Mucosa of descending colon (tissue), 3 donors: ENCODE measurements around the gene CCIN. TPM values are rescaled to one million over a fixed set of nuclear protein-coding genes. Genes with fewer than 3 reads are reported as not detected.

ENCODE experiments used
- ATAC-seq: fragments of 200-7000 bp; cut with Tn5 transposase; one replicate; pipeline ENCODE4 v1.9.1; 2020; ENCODE audit warnings: mild to moderate bottlenecking, moderate library complexity
- DNase-seq, 3 donors: peaks; one replicate each; pipeline ENCODE4 v3.0.0-alpha.2; 2020
- H3K36me3 ChIP-seq: fragments of 200-600 bp; one replicate; pipeline ENCODE4 v1.8.0; 2021; ENCODE audit warnings: low read depth, mild to moderate bottlenecking
- H3K4me1 ChIP-seq: fragments of 200-600 bp; one replicate; pipeline ENCODE4 v1.8.0; 2021; ENCODE audit warnings: low read depth, mild to moderate bottlenecking
- H3K4me3 ChIP-seq: fragments of 200-600 bp; one replicate; pipeline ENCODE4 v1.8.0; 2021; ENCODE audit warnings: mild to moderate bottlenecking
- H3K9me3 ChIP-seq: fragments of 200-600 bp; one replicate; pipeline ENCODE4 v1.8.0; 2021; ENCODE audit warnings: mild to moderate bottlenecking
- CTCF ChIP-seq: fragments of 200-600 bp; IDR thresholded peaks from one replicate; pipeline ENCODE4 v1.8.0; 2022; ENCODE audit warnings: antibody characterized with exemption, mild to moderate bottlenecking
- intact Hi-C, 2 donors: fragments of 100-400 bp; cut with DNase I in 1 of 2; cut with micrococcal nuclease in 1 of 2; formaldehyde crosslinking; loops; one replicate each; pipeline versions ENCODE4 v1.11.0 to v1.11.1; 2022; cut with DNase I, micrococcal nuclease
- total RNA-seq, 3 donors: library from RNA; stranded (reverse); fragmentation: NEBNext Ultra II Directional in 2 of 3; extraction: Animal tissue kit (Norgen Biotek cat#: 25700) in 2 of 3; gene quantifications; one replicate each; pipeline versions ENCODE4 v1.2.1 to v1.2.4, GENCODE V29; 2021 to 2023
- donor health status: DM: no; HTN: no; CAD: no; lungs with moderate emphysema.
- donor health status: DM: no; HTN: no; CAD: no.
- donor health status: DM: no; HTN: yes; CAD: no.

Gene CCIN
- total RNA-seq, 3 donors from 2014 or later: 0.25 TPM; not detected in 2

- DNase-seq (no peak), ATAC-seq (no peak)
- no peaks in the 10 kb centered on the region for H3K36me3 ChIP-seq
- H3K9me3 ChIP-seq: no peaks in the 10 kb centered on the region
- intact Hi-C loops: no loop called here
- peaks cover 44% of the 10 kb centered on the region for H3K4me1 ChIP-seq
- no peak overlapping the region for H3K4me3 ChIP-seq
- no peak for TF ChIP-seq CTCF
These were observed 22.5 kb upstream of the CCIN start for GRCh38 chr9:36146651-36147050.

- Histone ChIP-seq H3K4me1 (peaks cover 34% of the 10 kb centered on the region), H3K36me3 (no peaks in the 10 kb centered on the region), H3K4me3 (no peak overlapping the region), H3K9me3 (no peaks in the 10 kb centered on the region)
- no peak for ATAC-seq
- no peak for TF ChIP-seq CTCF
- intact Hi-C loops: no loop called here
- no peak for DNase-seq
These were observed 21.6 kb upstream of the CCIN start for GRCh38 chr9:36147441-36148175.

- ATAC-seq (peak; percentile 63), DNase-seq (peak; percentile 88 to 94 (median 88))
- Histone ChIP-seq H3K36me3 (no peaks in the 10 kb centered on the region), H3K9me3 (no peaks in the 10 kb centered on the region), H3K4me1 (peaks cover 26% of the 10 kb centered on the region), H3K4me3 (no peak overlapping the region)
- no peak for TF ChIP-seq CTCF
- intact Hi-C loops: no loop called here
These were observed 20.7 kb upstream of the CCIN start for GRCh38 chr9:36148311-36149051.

GRCh38 chr9:36149197-36149596 is 20.0 kb upstream of the CCIN start:
- peaks cover 25% of the 10 kb centered on the region for H3K4me1 ChIP-seq
- DNase-seq (no peak), ATAC-seq (no peak)
- TF ChIP-seq CTCF: no peak
- H3K9me3 ChIP-seq: no peaks in the 10 kb centered on the region
- H3K4me3 ChIP-seq: no peak overlapping the region
- intact Hi-C loops: no loop called here
- H3K36me3 ChIP-seq: no peaks in the 10 kb centered on the region

GRCh38 chr9:36150574-36151315 is 18.4 kb upstream of the CCIN start:
- no peak for ATAC-seq
- Histone ChIP-seq H3K36me3 (no peaks in the 10 kb centered on the region), H3K9me3 (no peaks in the 10 kb centered on the region), H3K4me3 (no peak overlapping the region), H3K4me1 (peaks cover 27% of the 10 kb centered on the region)
- DNase-seq: no peak
- intact Hi-C loops: no loop called here
- TF ChIP-seq CTCF: no peak
